Astrocyte of the spinal cord (primary cell): ENCODE data around the gene RABEP2.

Source experiments
- DNase-seq: peaks from one replicate; pipeline ENCODE4 v3.0.0; 2011; ENCODE audit warnings: low read depth, low spot score
- H3K4me3 ChIP-seq: 2 replicates; pipeline ENCODE4 v1.5.1; 2011; ENCODE audit warnings: low read depth, mild to moderate bottlenecking, low read length, moderate library complexity
- in situ Hi-C: cut with HindIII; loops from 2 replicates; pipeline ENCODE4 v1.10.0; 2017; ENCODE audit warnings: low sequenced_read_pairs
- TF ChIP-seq, protein P1 (sequence below): IDR thresholded peaks from 2 replicates; pipeline ENCODE4 v1.5.1; 2012; ENCODE audit warnings: low read depth, mild to moderate bottlenecking, low read length, inconsistent platforms

RABEP2 gene

DNA sequence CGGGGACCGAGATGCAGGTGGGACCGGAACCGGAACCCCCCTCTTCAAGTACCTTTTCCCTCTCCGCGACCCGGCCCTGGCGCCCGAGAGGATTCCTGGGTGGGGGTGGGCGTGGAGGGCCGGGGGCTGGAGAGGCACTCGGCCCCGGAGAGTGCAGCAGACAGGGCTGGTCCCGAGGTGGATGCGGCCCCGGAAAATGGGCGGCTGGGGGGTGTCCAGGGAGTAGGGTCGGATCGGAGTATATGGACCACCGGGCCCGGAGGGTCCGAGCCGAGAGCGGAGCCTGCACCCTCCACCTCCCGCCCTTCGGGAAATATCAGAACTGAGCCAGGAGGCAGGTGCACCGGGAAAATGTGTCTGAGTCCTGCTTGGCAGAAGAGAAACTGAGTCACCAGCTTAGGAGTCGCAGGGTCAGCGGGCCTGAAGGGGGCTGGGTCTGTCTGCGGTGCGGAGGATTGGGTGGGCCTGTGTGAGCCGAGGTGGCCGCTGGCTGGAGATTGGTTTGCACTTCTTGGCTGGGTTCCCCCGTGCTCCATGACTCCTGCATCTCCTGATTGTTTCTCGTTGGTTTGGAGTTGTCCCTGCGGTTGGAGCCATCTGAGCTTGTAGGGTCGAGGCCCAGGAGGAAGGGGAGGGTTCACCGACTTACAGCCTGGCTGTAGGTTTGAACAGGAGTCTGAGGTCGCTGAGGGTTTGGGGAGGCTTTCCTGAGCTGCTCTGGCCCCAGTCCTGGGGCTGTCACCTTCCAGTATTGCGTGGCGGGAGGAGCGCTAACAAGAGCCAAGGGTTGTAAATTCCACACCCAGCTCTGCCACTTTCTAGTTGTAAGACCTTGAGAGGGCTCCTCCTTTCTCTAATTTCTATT is 60.9 kb downstream of the RABEP2 start:
- DNase-seq, result peak; percentile 48
- in situ Hi-C loops, result no loop called here
- TF ChIP-seq, protein P1, sequence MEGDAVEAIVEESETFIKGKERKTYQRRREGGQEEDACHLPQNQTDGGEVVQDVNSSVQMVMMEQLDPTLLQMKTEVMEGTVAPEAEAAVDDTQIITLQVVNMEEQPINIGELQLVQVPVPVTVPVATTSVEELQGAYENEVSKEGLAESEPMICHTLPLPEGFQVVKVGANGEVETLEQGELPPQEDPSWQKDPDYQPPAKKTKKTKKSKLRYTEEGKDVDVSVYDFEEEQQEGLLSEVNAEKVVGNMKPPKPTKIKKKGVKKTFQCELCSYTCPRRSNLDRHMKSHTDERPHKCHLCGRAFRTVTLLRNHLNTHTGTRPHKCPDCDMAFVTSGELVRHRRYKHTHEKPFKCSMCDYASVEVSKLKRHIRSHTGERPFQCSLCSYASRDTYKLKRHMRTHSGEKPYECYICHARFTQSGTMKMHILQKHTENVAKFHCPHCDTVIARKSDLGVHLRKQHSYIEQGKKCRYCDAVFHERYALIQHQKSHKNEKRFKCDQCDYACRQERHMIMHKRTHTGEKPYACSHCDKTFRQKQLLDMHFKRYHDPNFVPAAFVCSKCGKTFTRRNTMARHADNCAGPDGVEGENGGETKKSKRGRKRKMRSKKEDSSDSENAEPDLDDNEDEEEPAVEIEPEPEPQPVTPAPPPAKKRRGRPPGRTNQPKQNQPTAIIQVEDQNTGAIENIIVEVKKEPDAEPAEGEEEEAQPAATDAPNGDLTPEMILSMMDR, result no peak
- H3K4me3 ChIP-seq, result peak overlapping the region; percentile 64

- TF ChIP-seq, protein P1, result no peak
- no peak overlapping the region for H3K4me3 ChIP-seq
These were observed 65.7 kb downstream of the RABEP2 start for GRCh38 chr16:28859326-28859725.

GRCh38 chr16:28858421-28858820 is 66.6 kb downstream of the RABEP2 start:
- TF ChIP-seq, protein P1, result no peak
- no peak overlapping the region for H3K4me3 ChIP-seq
- DNase-seq, result no peak
- in situ Hi-C loops, result no loop called here

More at GRCh38 chr16:28859326-28859725, 65.7 kb downstream of the RABEP2 start:
- DNase-seq, result no peak
- in situ Hi-C loops, result no loop called here
